SK-N-SH (cell line): ENCODE measurements around the gene ATP1A4. TPM values are rescaled to one million over a fixed set of nuclear protein-coding genes. Genes with fewer than 3 reads are reported as not detected.

Experiments
- CTCF ChIA-PET: fragments of 300-600, 350-600 bp; formaldehyde crosslinking; extraction: SDS; loops from one replicate; lab custom pipeline; 2021; lab: Yijun Ruan, JAX
- POLR2A ChIA-PET: fragments of 350-600 bp; sonication (Branson Sonifier 250); formaldehyde crosslinking; extraction: SDS; loops from one replicate; lab custom pipeline; 2020; ENCODE audit warnings: antibody characterized with exemption, inconsistent platforms; lab: Yijun Ruan, JAX
- DNase-seq: peaks from one replicate; pipeline ENCODE4 v3.0.0; 2012
- H2AFZ ChIP-seq: fragments of 200-600 bp; sonication (generic); 2 replicates; pipeline ENCODE4 v1.8.1; 2016; ENCODE audit warnings: antibody characterized with exemption, mild to moderate bottlenecking, low read depth
- H3F3A ChIP-seq: fragments of 200-600 bp; sonication (generic); replicated peaks from 2 replicates; pipeline ENCODE3; 2016; ENCODE audit warnings: antibody characterized with exemption, mild to moderate bottlenecking; ENCODE audit not compliant: insufficient read depth
- H3K27ac ChIP-seq, 2 experiments: fragments of 200-500 bp in 1 of 2; fragments of 200-600 bp in 1 of 2; sonication (Bioruptor generic) in 1 of 2; sonication (generic), shearing (Covaris generic) in 1 of 2; 2 replicates each; pipeline versions ENCODE4 v1.5.1 to v1.6.1; 2014 to 2016; ENCODE audit warnings: low read depth in 2 of 2, inconsistent platforms in 1 of 2, low read length in 1 of 2, mild to moderate bottlenecking in 1 of 2, mixed read lengths in 1 of 2
- H3K27me3 ChIP-seq: fragments of 200-600 bp; sonication (generic), shearing (Covaris generic); 2 replicates; pipeline ENCODE4 v1.6.1; 2016; ENCODE audit warnings: mixed run types; ENCODE audit not compliant: insufficient read depth
- H3K36me3 ChIP-seq, 2 experiments: fragments of 200-500 bp in 1 of 2; fragments of 200-600 bp in 1 of 2; sonication (Bioruptor generic) in 1 of 2; sonication (generic) in 1 of 2; replicated peaks in 1 of 2; 2 replicates each; pipeline versions ENCODE3 to v1.5.1; 2014 to 2016; ENCODE audit warnings: low read length in 1 of 2, mild to moderate bottlenecking in 1 of 2; ENCODE audit not compliant: insufficient read depth in 2 of 2, control insufficient read depth in 1 of 2
- H3K4me1 ChIP-seq, 2 experiments: fragments of 200-500 bp in 1 of 2; fragments of 200-600 bp in 1 of 2; sonication (Bioruptor generic) in 1 of 2; sonication (generic), shearing (Covaris generic) in 1 of 2; 2 replicates each; pipeline versions ENCODE4 v1.5.1 to v1.6.1; 2014 to 2016; ENCODE audit warnings: low read depth in 1 of 2, low read length in 1 of 2, mixed run types in 1 of 2; ENCODE audit not compliant: insufficient read depth in 2 of 2, control insufficient read depth in 1 of 2
- H3K4me2 ChIP-seq: fragments of 200-600 bp; sonication (generic), shearing (Covaris generic); 2 replicates; pipeline ENCODE4 v1.6.1; 2017; ENCODE audit warnings: mixed run types
- H3K4me3 ChIP-seq, 2 experiments: fragments of 200-500 bp in 1 of 2; fragments of 200-600 bp in 1 of 2; sonication (Bioruptor generic) in 1 of 2; sonication (generic), shearing (Covaris generic) in 1 of 2; 2 replicates each; pipeline versions ENCODE4 v1.5.1 to v1.8.1; 2014 to 2016; ENCODE audit warnings: low read depth in 2 of 2, inconsistent platforms in 1 of 2, low read length in 1 of 2, mild to moderate bottlenecking in 1 of 2, mixed read lengths in 1 of 2, moderate library complexity in 1 of 2
- H3K79me2 ChIP-seq: fragments of 200-600 bp; sonication (generic); 2 replicates; pipeline ENCODE4 v1.8.1; 2017; ENCODE audit warnings: mild to moderate bottlenecking; ENCODE audit not compliant: insufficient read depth
- H3K9ac ChIP-seq: fragments of 200-600 bp; sonication (generic); 2 replicates; pipeline ENCODE4 v1.6.1; 2017; ENCODE audit warnings: mixed run types
- H3K9me2 ChIP-seq: fragments of 200-600 bp; sonication (generic); 2 replicates; pipeline ENCODE4 v1.6.1; 2017; ENCODE audit warnings: mixed run types
- H3K9me3 ChIP-seq: fragments of 200-600 bp; sonication (generic); 2 replicates; pipeline ENCODE4 v1.6.1; 2017; ENCODE audit warnings: mixed run types, mild to moderate bottlenecking, moderate library complexity
- H4K20me1 ChIP-seq: fragments of 200-600 bp; sonication (generic); 2 replicates; pipeline ENCODE4 v1.6.1; 2017; ENCODE audit warnings: mild to moderate bottlenecking, mixed run types; ENCODE audit not compliant: insufficient read depth
- POLR2AphosphoS5 ChIP-seq: IDR thresholded peaks from 2 replicates; pipeline ENCODE4 v1.6.1; 2012; ENCODE audit warnings: low read depth, low read length
- RAD21 ChIP-seq: IDR thresholded peaks from 2 replicates; pipeline ENCODE4 v1.6.1; 2012; ENCODE audit warnings: mild to moderate bottlenecking, low read length
- RXRA ChIP-seq: IDR thresholded peaks from 2 replicates; pipeline ENCODE4 v1.4.0; 2012; ENCODE audit warnings: low read depth, mild to moderate bottlenecking, borderline replicate concordance
- SMC3 ChIP-seq: IDR thresholded peaks from 2 replicates; pipeline ENCODE4 v1.6.1; 2012; ENCODE audit warnings: low read depth, low read length, improper control_type of control experiment
- WGBS: methylation state at CpG from one replicate; pipeline ENCODE4 v1.1.6; 2017; ENCODE audit warnings: low lambda C conversion rate; 5-methylcytosine and 5-hydroxymethylcytosine counted together
- polyA plus RNA-seq, 3 experiments: library from polyadenylated mRNA; depleted of rRNA; stranded (reverse); fragments of >200 nt; gene quantifications; 2 replicates each; pipeline ENCODE4 v1.2.3, GENCODE V29; 2012
- TF ChIP-seq, protein P1 (sequence below): fragments of 200-600 bp; sonication (generic); IDR thresholded peaks from 2 replicates; pipeline ENCODE4 v1.6.1; 2017; ENCODE audit warnings: antibody characterized with exemption, mild to moderate bottlenecking, moderate library complexity
- TF ChIP-seq, protein P2 (sequence below): IDR thresholded peaks from 2 replicates; pipeline ENCODE4; 2012
- TF ChIP-seq, protein P3 (sequence below): IDR thresholded peaks from 2 replicates; pipeline ENCODE4 v1.4.0; 2012; ENCODE audit warnings: low read depth

ATP1A4 gene
- polyA plus RNA-seq, 1 of the 3 experiments (the other 2 are of a cell fraction) = not detected

DNA sequence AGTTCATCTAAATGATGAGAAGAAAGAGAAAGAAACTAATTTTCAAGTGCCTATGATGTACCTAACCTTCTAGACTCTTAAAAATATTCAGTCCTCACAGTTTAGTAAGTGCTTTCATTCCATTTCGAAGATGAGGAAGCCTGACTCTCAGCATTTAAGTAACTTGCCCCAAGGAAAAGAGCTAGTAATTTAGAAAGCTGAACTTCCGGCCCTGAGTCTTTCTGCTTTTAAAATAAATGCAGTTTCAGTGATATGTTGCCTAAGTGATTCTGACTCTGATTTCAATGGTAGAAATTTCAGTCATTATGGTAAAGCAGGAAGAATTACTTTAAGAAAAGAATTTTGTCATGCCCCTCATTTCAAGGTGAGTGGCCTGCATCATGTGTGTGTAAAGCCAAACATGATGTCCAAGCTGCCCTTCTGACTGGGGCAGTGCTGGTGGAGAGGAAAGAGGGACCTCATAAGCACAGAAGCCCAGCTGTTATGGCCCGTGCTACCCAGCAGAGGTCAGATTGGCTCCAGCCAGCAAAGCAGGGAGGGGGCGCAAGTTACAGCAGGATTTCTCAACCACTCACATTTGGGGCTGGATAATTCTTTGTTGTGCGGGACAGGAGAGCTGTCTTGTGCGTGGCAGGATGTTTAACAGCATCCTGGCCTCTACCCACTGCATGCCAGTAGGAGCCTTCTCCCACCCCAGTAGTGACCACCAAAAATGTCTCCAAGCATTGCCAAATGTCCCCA lies 10.7 kb downstream of the ATP1A4 start:
- no peak overlapping the region for H3K27ac ChIP-seq
- ChIA-PET POLR2A (no interaction called here), CTCF (interaction anchor here (1.1 to 4.3 kb wide), 4 partner anchors 9 to 57 kb away, joined by 3 to 18 read pairs (median 4); no protein-coding TSS in a partner anchor)
- no peak overlapping the region for H3K9ac ChIP-seq
- no peaks in the 10 kb centered on the region for H3K4me1 ChIP-seq
- no peak for DNase-seq
- no peaks in the 10 kb centered on the region for H4K20me1 ChIP-seq
- H3F3A ChIP-seq = no peaks in the 10 kb centered on the region
- H3K27me3 ChIP-seq = peaks cover 10% of the 10 kb centered on the region; the same call in 1 of the 2 replicates
- no peaks in the 10 kb centered on the region for H3K79me2 ChIP-seq
- 42% methylated on average over 4 of the region's 6 CpGs for WGBS
- TF ChIP-seq SMC3 (0 out of 2 replicates have a peak, but pooled peaks have one; percentile 16), RAD21 (peak; percentile 40), POLR2AphosphoS5 (no peak)
- TF ChIP-seq, protein P1, sequence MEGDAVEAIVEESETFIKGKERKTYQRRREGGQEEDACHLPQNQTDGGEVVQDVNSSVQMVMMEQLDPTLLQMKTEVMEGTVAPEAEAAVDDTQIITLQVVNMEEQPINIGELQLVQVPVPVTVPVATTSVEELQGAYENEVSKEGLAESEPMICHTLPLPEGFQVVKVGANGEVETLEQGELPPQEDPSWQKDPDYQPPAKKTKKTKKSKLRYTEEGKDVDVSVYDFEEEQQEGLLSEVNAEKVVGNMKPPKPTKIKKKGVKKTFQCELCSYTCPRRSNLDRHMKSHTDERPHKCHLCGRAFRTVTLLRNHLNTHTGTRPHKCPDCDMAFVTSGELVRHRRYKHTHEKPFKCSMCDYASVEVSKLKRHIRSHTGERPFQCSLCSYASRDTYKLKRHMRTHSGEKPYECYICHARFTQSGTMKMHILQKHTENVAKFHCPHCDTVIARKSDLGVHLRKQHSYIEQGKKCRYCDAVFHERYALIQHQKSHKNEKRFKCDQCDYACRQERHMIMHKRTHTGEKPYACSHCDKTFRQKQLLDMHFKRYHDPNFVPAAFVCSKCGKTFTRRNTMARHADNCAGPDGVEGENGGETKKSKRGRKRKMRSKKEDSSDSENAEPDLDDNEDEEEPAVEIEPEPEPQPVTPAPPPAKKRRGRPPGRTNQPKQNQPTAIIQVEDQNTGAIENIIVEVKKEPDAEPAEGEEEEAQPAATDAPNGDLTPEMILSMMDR = peak; percentile 44
- H3K4me2 ChIP-seq = no peak overlapping the region
- H3K4me3 ChIP-seq = no peak overlapping the region
- no peak overlapping the region for H2AFZ ChIP-seq
- H3K9me2 ChIP-seq = no peaks in the 10 kb centered on the region
- no peaks in the 10 kb centered on the region for H3K9me3 ChIP-seq
- no peaks in the 10 kb centered on the region for H3K36me3 ChIP-seq

DNA sequence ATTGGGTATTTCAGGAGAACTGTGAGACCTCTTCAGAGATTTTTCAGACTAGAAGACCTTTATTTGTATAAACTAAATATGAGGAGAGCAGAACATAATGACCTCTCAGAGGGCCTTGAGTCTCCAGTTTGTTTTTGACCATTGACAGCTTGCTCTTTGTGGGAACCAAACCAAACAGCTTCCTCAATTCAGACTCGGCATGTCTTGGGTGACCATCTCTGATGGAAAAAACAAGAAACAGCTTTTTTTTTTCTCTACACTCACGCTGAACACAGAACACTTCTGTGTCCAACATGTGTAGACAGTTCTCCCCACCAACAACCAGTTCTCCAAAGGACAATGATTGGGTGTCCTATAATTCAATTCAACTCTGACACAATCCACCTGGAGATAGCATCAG lies 11.5 kb downstream of the ATP1A4 start:
- H2AFZ ChIP-seq = no peak overlapping the region
- WGBS = 49% methylated on average over 2 of the region's 2 CpGs
- H3K9ac ChIP-seq = no peak overlapping the region
- H3K4me1 ChIP-seq = no peaks in the 10 kb centered on the region
- H3F3A ChIP-seq = no peaks in the 10 kb centered on the region
- H4K20me1 ChIP-seq = no peaks in the 10 kb centered on the region
- DNase-seq = no peak
- H3K79me2 ChIP-seq = no peaks in the 10 kb centered on the region
- H3K4me3 ChIP-seq = no peak overlapping the region
- H3K36me3 ChIP-seq = no peaks in the 10 kb centered on the region
- no peak overlapping the region for H3K4me2 ChIP-seq
- no peaks in the 10 kb centered on the region for H3K9me2 ChIP-seq
- CTCF ChIA-PET = interaction anchor here (1.1 to 4.3 kb wide), 4 partner anchors 10 to 57 kb away, joined by 3 to 18 read pairs (median 4); no protein-coding TSS in a partner anchor
- TF ChIP-seq, protein P2, sequence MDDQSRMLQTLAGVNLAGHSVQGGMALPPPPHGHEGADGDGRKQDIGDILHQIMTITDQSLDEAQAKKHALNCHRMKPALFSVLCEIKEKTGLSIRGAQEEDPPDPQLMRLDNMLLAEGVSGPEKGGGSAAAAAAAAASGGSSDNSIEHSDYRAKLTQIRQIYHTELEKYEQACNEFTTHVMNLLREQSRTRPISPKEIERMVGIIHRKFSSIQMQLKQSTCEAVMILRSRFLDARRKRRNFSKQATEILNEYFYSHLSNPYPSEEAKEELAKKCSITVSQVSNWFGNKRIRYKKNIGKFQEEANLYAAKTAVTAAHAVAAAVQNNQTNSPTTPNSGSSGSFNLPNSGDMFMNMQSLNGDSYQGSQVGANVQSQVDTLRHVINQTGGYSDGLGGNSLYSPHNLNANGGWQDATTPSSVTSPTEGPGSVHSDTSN = no peak
- TF ChIP-seq, protein P3, sequence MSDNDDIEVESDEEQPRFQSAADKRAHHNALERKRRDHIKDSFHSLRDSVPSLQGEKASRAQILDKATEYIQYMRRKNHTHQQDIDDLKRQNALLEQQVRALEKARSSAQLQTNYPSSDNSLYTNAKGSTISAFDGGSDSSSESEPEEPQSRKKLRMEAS = no peak
- TF ChIP-seq RXRA = no peak
- H3K27me3 ChIP-seq = peaks cover 10% of the 10 kb centered on the region; the same call in 1 of the 2 replicates
- POLR2A ChIA-PET = no interaction called here
- H3K27ac ChIP-seq = no peak overlapping the region
- H3K9me3 ChIP-seq = no peaks in the 10 kb centered on the region
